Tibial artery (tissue), 4 donors: Measurements from ENCODE around the gene UGT1A9.
"Not testable (repeated sequence)": the region's sequence is repeated elsewhere in the genome, so short reads cannot be mapped to it uniquely, and the experiment has no call there.

Experiments
- DNase-seq, 2 donors: peaks; one replicate each; pipeline ENCODE4 v3.0.0-alpha.2; 2019
- H3K27ac ChIP-seq, 2 donors: fragments of 200-600 bp; sonication (generic) in 1 of 2; 1 replicate in 1 of 2; 2 replicates in 1 of 2; pipeline ENCODE4 v1.5.1; 2018 to 2019; ENCODE audit warnings: mild to moderate bottlenecking in 1 of 2
- H3K27me3 ChIP-seq, 2 donors: fragments of 200-600 bp; sonication (generic) in 1 of 2; one replicate each; pipeline versions ENCODE4 v1.5.1 to v1.6.0; 2016 to 2019
- H3K36me3 ChIP-seq, 3 donors: fragments of 200-600 bp; sonication (generic) in 2 of 3; one replicate each; pipeline ENCODE4 v1.5.1; 2016 to 2019; ENCODE audit warnings: mild to moderate bottlenecking in 2 of 3
- H3K4me1 ChIP-seq, 4 donors: fragments of 200-600 bp; sonication (generic) in 2 of 4; 1 replicate in 3 of 4; 2 replicates in 1 of 4; pipeline ENCODE4 v1.5.1; 2016 to 2019
- H3K4me3 ChIP-seq, 2 donors: fragments of 200-600 bp; sonication (generic) in 1 of 2; 1 replicate in 1 of 2; 2 replicates in 1 of 2; pipeline ENCODE4 v1.5.1; 2018 to 2019; ENCODE audit warnings: mild to moderate bottlenecking in 2 of 2
- H3K9me3 ChIP-seq, 3 donors: fragments of 200-600 bp; sonication (generic) in 1 of 3; one replicate each; pipeline ENCODE4 v1.5.1; 2016 to 2019
- CTCF ChIP-seq, 2 experiments: fragments of 200-600 bp in 1 of 2; fragments of 450-650 bp in 1 of 2; IDR thresholded peaks; one replicate each; pipeline ENCODE4 v1.5.1; 2017 to 2019; ENCODE audit warnings: antibody characterized with exemption in 2 of 2, mild to moderate bottlenecking in 1 of 2, moderate library complexity in 1 of 2
- intact Hi-C: fragments of 100-400 bp; cut with DNase I; formaldehyde crosslinking; loops from one replicate; pipeline ENCODE4 v1.15.0; 2023; ENCODE audit warnings: low total_unique reads

UGT1A9 gene

DNA sequence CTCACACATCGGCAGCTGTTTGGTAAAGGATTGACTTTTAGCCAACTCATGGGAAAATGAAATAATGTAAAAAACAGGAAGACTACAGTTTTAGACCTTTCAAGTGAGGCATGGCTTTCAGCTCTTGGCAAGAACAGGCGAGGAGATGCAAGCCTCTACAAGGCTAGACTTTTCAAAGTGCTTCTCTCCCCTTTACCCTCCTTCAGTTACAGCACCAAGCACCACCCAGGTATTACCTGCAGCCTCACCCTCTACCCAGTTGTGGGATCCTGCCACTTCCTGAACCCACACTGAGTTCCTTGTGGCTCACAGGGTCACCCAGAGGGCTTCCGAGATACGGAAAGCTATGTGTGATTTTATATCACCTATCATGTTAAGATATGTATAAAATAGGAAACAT lies 20.7 kb upstream of the UGT1A9 start:
- no peak overlapping the region for H3K27ac ChIP-seq
- no peak overlapping the region for H3K4me3 ChIP-seq
- H3K4me1 ChIP-seq = no peaks in the 10 kb centered on the region
- DNase-seq = no peak
- no peaks in the 10 kb centered on the region for H3K27me3 ChIP-seq
- TF ChIP-seq CTCF (IDR thresholded peaks at IDR 0.05) = no peak
- no peaks in the 10 kb centered on the region for H3K36me3 ChIP-seq
- intact Hi-C loops = no loop called here
- peaks cover 0 to 3% (median 0%) of the 10 kb centered on the region in 3 donors for H3K9me3 ChIP-seq

GRCh38 chr2:233651430-233651829 lies 20.3 kb upstream of the UGT1A9 start:
- Histone ChIP-seq H3K27ac (no peak overlapping the region), H3K9me3 (no peaks in the 10 kb centered on the region)

GRCh38 chr2:233654501-233654900 lies 17.2 kb upstream of the UGT1A9 start:
- no peaks in the 10 kb centered on the region for H3K27me3 ChIP-seq
- H3K4me3 ChIP-seq = no peak overlapping the region
- no peak for DNase-seq
- TF ChIP-seq CTCF (IDR thresholded peaks at IDR 0.05) = no peak
- H3K9me3 ChIP-seq = no peaks in the 10 kb centered on the region
- H3K4me1 ChIP-seq = no peaks in the 10 kb centered on the region
- no peaks in the 10 kb centered on the region for H3K36me3 ChIP-seq
- intact Hi-C loops = no loop called here
- H3K27ac ChIP-seq = no peak overlapping the region

More at GRCh38 chr2:233651430-233651829, 20.3 kb upstream of the UGT1A9 start:
- intact Hi-C loops = no loop called here
- Histone ChIP-seq H3K36me3 (no peaks in the 10 kb centered on the region), H3K27me3 (no peaks in the 10 kb centered on the region), H3K4me1 (no peaks in the 10 kb centered on the region), H3K4me3 (no peak overlapping the region)
- no peak for TF ChIP-seq CTCF (IDR thresholded peaks at IDR 0.05)
- DNase-seq = no peak

DNA sequence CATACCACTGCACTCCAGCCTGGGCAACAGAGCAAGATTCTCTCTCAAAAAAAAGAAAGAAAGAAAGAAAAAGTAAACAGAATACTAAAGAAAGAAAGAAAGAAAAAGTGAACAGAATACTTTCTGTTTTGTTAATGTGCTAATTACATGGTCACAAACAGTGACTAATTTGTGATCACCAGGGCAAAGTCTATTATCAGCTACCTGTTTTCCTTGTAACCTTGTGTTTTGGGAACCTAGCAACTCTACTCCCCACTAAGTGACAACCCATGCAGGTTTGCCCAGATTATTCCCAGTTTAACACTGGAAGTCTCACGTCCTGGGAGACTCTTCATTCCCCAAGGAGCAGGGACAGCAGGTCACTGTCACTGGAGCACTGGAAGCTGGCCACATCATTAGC lies 16.7 kb upstream of the UGT1A9 start:
- no peak overlapping the region for H3K27ac ChIP-seq
- no peak for TF ChIP-seq CTCF (IDR thresholded peaks at IDR 0.05)
- no peak for DNase-seq
- H3K4me1 ChIP-seq = no peaks in the 10 kb centered on the region
- H3K9me3 ChIP-seq = no peaks in the 10 kb centered on the region
- H3K27me3 ChIP-seq = no peaks in the 10 kb centered on the region
- H3K4me3 ChIP-seq = no peak overlapping the region
- intact Hi-C loops = no loop called here
- no peaks in the 10 kb centered on the region for H3K36me3 ChIP-seq

DNA sequence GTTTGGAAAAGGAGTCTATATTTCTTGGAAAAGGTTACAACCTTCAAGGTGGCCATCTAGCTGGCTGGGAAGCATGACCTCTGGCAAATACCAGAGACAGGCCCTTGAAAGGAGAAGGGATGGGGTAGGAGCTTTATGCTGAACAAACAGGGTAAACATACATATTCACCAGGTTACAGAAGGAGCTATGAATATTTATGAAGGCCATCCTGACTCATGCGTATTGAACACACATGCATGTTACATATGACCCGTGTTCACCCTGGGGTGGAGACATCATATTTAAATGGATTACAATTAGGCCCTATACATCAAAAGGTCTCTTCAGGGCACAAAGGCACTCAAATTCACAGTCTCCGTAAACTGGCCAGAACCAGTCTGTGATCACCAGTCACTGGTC lies 15.8 kb upstream of the UGT1A9 start:
- intact Hi-C loops, H3K36me3 ChIP-seq, H3K27me3 ChIP-seq, DNase-seq, H3K9me3 ChIP-seq, H3K4me3 ChIP-seq, H3K4me1 ChIP-seq, H3K27ac ChIP-seq: not testable (repeated sequence)

DNA sequence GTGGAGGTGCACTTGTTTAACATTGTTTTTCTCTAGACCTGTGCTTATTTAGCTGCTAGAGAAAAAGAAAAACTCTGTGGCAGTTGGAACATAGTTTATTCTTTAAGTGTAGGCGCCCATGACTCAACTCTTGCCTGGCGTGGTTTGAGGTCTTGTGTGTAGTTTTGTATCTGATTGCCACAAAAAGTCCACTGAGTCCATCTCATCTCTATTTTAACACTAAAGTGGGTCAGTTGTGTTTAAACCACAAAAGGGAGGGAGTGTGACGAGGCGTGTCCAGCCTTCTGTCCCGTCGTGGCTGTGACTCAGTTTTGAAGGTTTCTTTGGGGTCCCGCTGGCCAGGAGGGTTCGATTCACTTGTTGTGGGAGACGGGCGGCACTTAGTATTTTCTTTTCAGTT lies 15.3 kb upstream of the UGT1A9 start:
- no peaks in the 10 kb centered on the region for H3K36me3 ChIP-seq
- DNase-seq = no peak
- TF ChIP-seq CTCF (IDR thresholded peaks at IDR 0.05) = no peak
- intact Hi-C loops = no loop called here
- H3K4me1 ChIP-seq = no peaks in the 10 kb centered on the region
- H3K9me3 ChIP-seq = no peaks in the 10 kb centered on the region
- no peak overlapping the region for H3K4me3 ChIP-seq
- no peaks in the 10 kb centered on the region for H3K27me3 ChIP-seq
- no peak overlapping the region for H3K27ac ChIP-seq
